GM21619 (cell line): ENCODE results near the gene GALNT13.
"Not testable (repeated sequence)": the region's sequence is repeated elsewhere in the genome, so short reads cannot be mapped to it uniquely, and the experiment has no call there.

Experiments
- ATAC-seq: cut with Tn5 transposase; IDR thresholded peaks from one replicate; pipeline ENCODE4 v1.9.1; 2021; ENCODE audit not compliant: unreplicated experiment

Gene GALNT13

GRCh38 chr2:154459286-154459685, 587.6 kb downstream of the GALNT13 start:
- ATAC-seq = no peak

- ATAC-seq = no peak
These were observed 590.9 kb downstream of the GALNT13 start for GRCh38 chr2:154462634-154463033.

- ATAC-seq = no peak
These were observed 594.5 kb downstream of the GALNT13 start for GRCh38 chr2:154466226-154466625.

GRCh38 chr2:154470376-154470775, 598.7 kb downstream of the GALNT13 start:
- ATAC-seq = no peak

GRCh38 chr2:154471492-154471891, 599.8 kb downstream of the GALNT13 start:
- ATAC-seq = not testable (repeated sequence)

- no peak for ATAC-seq
These were observed 605.6 kb downstream of the GALNT13 start for GRCh38 chr2:154477319-154477718.

GRCh38 chr2:154480521-154480920, 608.8 kb downstream of the GALNT13 start:
- ATAC-seq = no peak

- no peak for ATAC-seq
These were observed 609.6 kb downstream of the GALNT13 start for GRCh38 chr2:154481336-154481735.

GRCh38 chr2:154484338-154485099, 612.8 kb downstream of the GALNT13 start:
- ATAC-seq = peak; percentile 69

GRCh38 chr2:154488801-154489200, 617.1 kb downstream of the GALNT13 start:
- no peak for ATAC-seq

GRCh38 chr2:154489266-154489858, 617.6 kb downstream of the GALNT13 start:
- no peak for ATAC-seq

- no peak for ATAC-seq
These were observed 618.8 kb downstream of the GALNT13 start for GRCh38 chr2:154490530-154490929.

GRCh38 chr2:154495455-154495868, 623.7 kb downstream of the GALNT13 start:
- peak; percentile 75 for ATAC-seq

- ATAC-seq = no peak
These were observed 625.3 kb downstream of the GALNT13 start for GRCh38 chr2:154497019-154497418.
